SK-N-SH treated with all-trans-retinoic acid at 6 μM for 48 hours (cell line): ENCODE measurements around the gene ULK4.

ENCODE experiments used
- ATAC-seq: fragments of 200-7000 bp; cut with Tn5 transposase; 3 replicates; pipeline ENCODE4 v1.9.1; 2020; ENCODE audit warnings: mild to moderate bottlenecking, moderate library complexity
- ARNTL ChIP-seq: fragments of 450-650 bp; formaldehyde crosslinking; IDR thresholded peaks from 2 replicates; pipeline ENCODE4 v1.5.0; 2020; ENCODE audit warnings: low read depth, mild to moderate bottlenecking, moderate library complexity, borderline replicate concordance
- BACH2 ChIP-seq: fragments of 250-450 bp; sonication (Bioruptor Pico); IDR thresholded peaks from 2 replicates; pipeline ENCODE4 v1.9.0; 2021; ENCODE audit warnings: mild to moderate bottlenecking, borderline replicate concordance
- CREB5 ChIP-seq: fragments of 250-450 bp; sonication (Bioruptor Pico); IDR thresholded peaks from 2 replicates; pipeline ENCODE4 v1.5.1; 2020; ENCODE audit warnings: low read depth, mild to moderate bottlenecking, moderate library complexity
- CSDC2 ChIP-seq: fragments of 250-450 bp; sonication (Bioruptor Pico); IDR thresholded peaks from 2 replicates; pipeline ENCODE4 v1.5.0; 2020; ENCODE audit warnings: mild to moderate bottlenecking, moderate library complexity
- CSRNP3 ChIP-seq: fragments of 250-450 bp; sonication (Bioruptor Pico); IDR thresholded peaks from 2 replicates; pipeline ENCODE4 v1.5.1; 2021; ENCODE audit warnings: mild to moderate bottlenecking, moderate library complexity
- ESRRG ChIP-seq: fragments of 250-450 bp; sonication (Bioruptor Pico); IDR thresholded peaks from 2 replicates; pipeline ENCODE4 v1.6.1; 2021; ENCODE audit warnings: mild to moderate bottlenecking
- GLIS3 ChIP-seq: fragments of 250-450 bp; sonication (Bioruptor Pico); IDR thresholded peaks from 2 replicates; pipeline ENCODE4 v1.5.0; 2020; ENCODE audit warnings: mild to moderate bottlenecking, moderate library complexity
- ISL1 ChIP-seq: fragments of 250-450 bp; sonication (Bioruptor Pico); IDR thresholded peaks from 2 replicates; pipeline ENCODE4 v2.1.2; 2022; ENCODE audit warnings: mild to moderate bottlenecking, moderate library complexity
- OSR1 ChIP-seq: fragments of 250-450 bp; sonication (Bioruptor Pico); IDR thresholded peaks from 2 replicates; pipeline ENCODE4 v1.8.0; 2022; ENCODE audit warnings: moderate library complexity, mild to moderate bottlenecking, inconsistent platforms
- PATZ1 ChIP-seq: fragments of 250-450 bp; sonication (Bioruptor Pico); IDR thresholded peaks from 2 replicates; pipeline ENCODE4 v1.8.0; 2020; ENCODE audit warnings: mild to moderate bottlenecking, moderate library complexity, borderline replicate concordance
- PPARA ChIP-seq: fragments of 250-450 bp; sonication (Bioruptor Pico); IDR thresholded peaks from 2 replicates; pipeline ENCODE4 v1.5.0; 2020; ENCODE audit warnings: mild to moderate bottlenecking, borderline replicate concordance
- RARB ChIP-seq: fragments of 250-450 bp; sonication (Bioruptor Pico); IDR thresholded peaks from 2 replicates; pipeline ENCODE4 v1.8.0; 2021; ENCODE audit warnings: mild to moderate bottlenecking, moderate library complexity
- SNAI2 ChIP-seq: fragments of 250-450 bp; sonication (Bioruptor Pico); IDR thresholded peaks from 2 replicates; pipeline ENCODE4 v1.5.0; 2020; ENCODE audit warnings: mild to moderate bottlenecking, moderate library complexity
- TCF4 ChIP-seq: fragments of 250-450 bp; sonication (Bioruptor Pico); IDR thresholded peaks from 2 replicates; pipeline ENCODE4 v1.8.0; 2021; ENCODE audit warnings: mild to moderate bottlenecking, moderate library complexity, borderline replicate concordance
- TOX ChIP-seq: fragments of 250-450 bp; sonication (Bioruptor Pico); IDR thresholded peaks from 2 replicates; pipeline ENCODE4 v1.8.0; 2021; ENCODE audit warnings: mild to moderate bottlenecking, moderate library complexity, borderline replicate concordance
- TSHZ2 ChIP-seq: fragments of 250-450 bp; sonication (Bioruptor Pico); IDR thresholded peaks from 2 replicates; pipeline ENCODE4 v1.5.0; 2020; ENCODE audit warnings: mild to moderate bottlenecking, moderate library complexity
- ZC3H10 ChIP-seq: fragments of 250-450 bp; sonication (Bioruptor Pico); IDR thresholded peaks from 2 replicates; pipeline ENCODE4 v1.5.1; 2021; ENCODE audit warnings: mild to moderate bottlenecking, moderate library complexity
- ZFP3 ChIP-seq: fragments of 250-450 bp; sonication (Bioruptor Pico); IDR thresholded peaks from 2 replicates; pipeline ENCODE4 v1.5.0; 2020; ENCODE audit warnings: mild to moderate bottlenecking, moderate library complexity
- ZFP30 ChIP-seq: fragments of 450-650 bp; formaldehyde crosslinking; IDR thresholded peaks from 2 replicates; pipeline ENCODE4 v1.5.0; 2022; ENCODE audit warnings: mild to moderate bottlenecking, moderate library complexity
- ZNF565 ChIP-seq: fragments of 450-650 bp; formaldehyde crosslinking; conservative IDR thresholded peaks from 2 replicates; pipeline ENCODE4 v1.5.0; 2020; ENCODE audit warnings: low read depth, mild to moderate bottlenecking, moderate library complexity
- ZNF8 ChIP-seq: fragments of 450-650 bp; formaldehyde crosslinking; IDR thresholded peaks from 2 replicates; pipeline ENCODE4 v1.5.0; 2020; ENCODE audit warnings: mild to moderate bottlenecking, moderate library complexity
- TF ChIP-seq, protein P1 (sequence below): fragments of 250-450 bp; sonication (Bioruptor Pico); IDR thresholded peaks from 2 replicates; pipeline ENCODE4 v1.8.0; 2021; ENCODE audit warnings: low read depth, mild to moderate bottlenecking, moderate library complexity, borderline replicate concordance

The ULK4 gene

GRCh38 chr3:41464858-41465257, 497.0 kb downstream of the ULK4 start:
- TF ChIP-seq ZNF565 (CRISPR knock-in tag) (no peak), ISL1 (CRISPR knock-in tag) (peak; percentile 53), CSDC2 (CRISPR knock-in tag) (no peak), ARNTL (CRISPR knock-in tag) (no peak)
- TF ChIP-seq, all 23 proteins: peak for 1
- ATAC-seq, result no peak

DNA sequence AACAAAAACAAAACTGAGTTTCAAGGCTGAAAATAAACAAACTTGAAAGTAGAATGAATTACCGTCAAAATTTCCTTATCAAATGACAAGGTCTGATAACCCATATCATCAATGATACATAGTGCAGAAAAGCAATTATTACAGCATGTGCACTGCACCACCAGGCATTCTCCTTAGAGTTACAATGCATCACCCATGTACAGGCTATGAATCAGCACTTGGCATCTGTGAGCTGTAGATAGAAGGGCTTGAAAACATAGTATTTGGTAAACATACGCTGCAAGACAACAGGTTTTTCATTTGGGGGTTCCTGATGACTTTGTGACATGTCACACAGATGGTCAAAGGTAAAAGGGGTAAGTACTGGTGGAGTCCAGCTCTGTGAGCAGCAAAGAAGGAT, 497.5 kb downstream of the ULK4 start:
- no peak for ATAC-seq
- TF ChIP-seq RARB (CRISPR knock-in tag), result no peak
- no peak for TF ChIP-seq ZC3H10
- no peak for TF ChIP-seq ESRRG (CRISPR knock-in tag)
- TF ChIP-seq ZNF8 (CRISPR knock-in tag), result no peak

DNA sequence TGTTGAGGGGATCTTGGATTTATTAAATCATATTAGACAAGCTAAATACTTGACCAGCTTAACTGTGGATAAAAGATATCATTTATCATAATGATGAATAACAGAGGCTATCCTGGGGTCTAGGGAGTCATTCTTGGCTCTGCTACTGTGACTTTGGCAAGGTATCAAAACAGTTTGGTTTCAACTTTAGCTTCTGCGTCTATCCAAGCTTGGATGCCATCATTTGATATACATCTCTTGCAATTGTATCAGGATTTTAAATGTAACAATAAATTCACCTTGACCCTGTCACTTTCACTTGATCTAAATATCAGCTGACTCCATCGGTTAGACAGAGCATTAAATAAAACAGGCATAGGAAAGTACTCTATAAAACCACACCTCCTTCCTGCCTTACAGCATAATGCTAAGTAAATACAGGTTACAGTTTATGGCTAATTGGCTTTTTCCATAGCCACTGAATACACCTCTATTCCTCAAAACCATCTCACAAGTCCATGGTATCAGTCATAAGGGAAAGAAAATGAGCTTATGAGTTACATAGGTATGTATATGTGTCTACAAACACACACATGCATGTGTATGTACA, 499.7 kb downstream of the ULK4 start:
- TF ChIP-seq ZFP3 (CRISPR knock-in tag) (peak; percentile 58; the same call in 1 of the 2 replicates), BACH2 (CRISPR knock-in tag) (no peak), TSHZ2 (peak; percentile 72), ESRRG (CRISPR knock-in tag) (no peak), TCF4 (peak; percentile 20; the same call in 1 of the 2 replicates), ZNF565 (CRISPR knock-in tag) (no peak), ZNF8 (CRISPR knock-in tag) (no peak), GLIS3 (CRISPR knock-in tag) (0 out of 2 replicates have a peak, but pooled peaks have one; percentile 18), SNAI2 (CRISPR knock-in tag) (0 out of 2 replicates have a peak, but pooled peaks have one; percentile 35), CSDC2 (CRISPR knock-in tag) (0 out of 2 replicates have a peak, but pooled peaks have one; percentile 21), OSR1 (CRISPR knock-in tag) (no peak), CREB5 (CRISPR knock-in tag) (peak; percentile 66; the same call in 1 of the 2 replicates), ARNTL (CRISPR knock-in tag) (no peak), ZC3H10 (no peak), TOX (CRISPR knock-in tag) (peak; percentile 54; the same call in 1 of the 2 replicates), ISL1 (CRISPR knock-in tag) (peak; percentile 95), ZFP30 (CRISPR knock-in tag) (no peak), PATZ1 (CRISPR knock-in tag) (peak; percentile 69; the same call in 1 of the 2 replicates), PPARA (CRISPR knock-in tag) (no peak), RARB (CRISPR knock-in tag) (0 out of 2 replicates have a peak, but pooled peaks have one; percentile 66), CSRNP3 (0 out of 2 replicates have a peak, but pooled peaks have one; percentile 21)
- TF ChIP-seq, protein P1, sequence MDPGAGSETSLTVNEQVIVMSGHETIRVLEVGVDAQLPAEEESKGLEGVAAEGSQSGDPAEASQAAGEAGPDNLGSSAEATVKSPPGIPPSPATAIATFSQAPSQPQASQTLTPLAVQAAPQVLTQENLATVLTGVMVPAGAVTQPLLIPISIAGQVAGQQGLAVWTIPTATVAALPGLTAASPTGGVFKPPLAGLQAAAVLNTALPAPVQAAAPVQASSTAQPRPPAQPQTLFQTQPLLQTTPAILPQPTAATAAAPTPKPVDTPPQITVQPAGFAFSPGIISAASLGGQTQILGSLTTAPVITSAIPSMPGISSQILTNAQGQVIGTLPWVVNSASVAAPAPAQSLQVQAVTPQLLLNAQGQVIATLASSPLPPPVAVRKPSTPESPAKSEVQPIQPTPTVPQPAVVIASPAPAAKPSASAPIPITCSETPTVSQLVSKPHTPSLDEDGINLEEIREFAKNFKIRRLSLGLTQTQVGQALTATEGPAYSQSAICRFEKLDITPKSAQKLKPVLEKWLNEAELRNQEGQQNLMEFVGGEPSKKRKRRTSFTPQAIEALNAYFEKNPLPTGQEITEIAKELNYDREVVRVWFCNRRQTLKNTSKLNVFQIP (CRISPR knock-in tag), result no peak
- peak; percentile 37; the same call in 2 of the 3 replicates for ATAC-seq
